Neural progenitor cell (in vitro differentiated cells): ENCODE data around the gene RRH.

Experiments
- CTCF ChIP-seq: fragments of 200-600 bp; sonication (generic); IDR thresholded peaks from 2 replicates; pipeline ENCODE4 v1.5.1; 2017; ENCODE audit warnings: antibody characterized with exemption, mild to moderate bottlenecking
- EZH2 ChIP-seq: fragments of 200-600 bp; sonication (generic); IDR thresholded peaks from 2 replicates; pipeline ENCODE4 v1.6.1; 2017; ENCODE audit warnings: antibody characterized with exemption, mild to moderate bottlenecking, moderate library complexity
- EZH2phosphoT487 ChIP-seq: fragments of 200-600 bp; sonication (generic); IDR thresholded peaks from 2 replicates; pipeline ENCODE4 v1.6.1; 2017; ENCODE audit warnings: antibody characterized with exemption

DNA sequence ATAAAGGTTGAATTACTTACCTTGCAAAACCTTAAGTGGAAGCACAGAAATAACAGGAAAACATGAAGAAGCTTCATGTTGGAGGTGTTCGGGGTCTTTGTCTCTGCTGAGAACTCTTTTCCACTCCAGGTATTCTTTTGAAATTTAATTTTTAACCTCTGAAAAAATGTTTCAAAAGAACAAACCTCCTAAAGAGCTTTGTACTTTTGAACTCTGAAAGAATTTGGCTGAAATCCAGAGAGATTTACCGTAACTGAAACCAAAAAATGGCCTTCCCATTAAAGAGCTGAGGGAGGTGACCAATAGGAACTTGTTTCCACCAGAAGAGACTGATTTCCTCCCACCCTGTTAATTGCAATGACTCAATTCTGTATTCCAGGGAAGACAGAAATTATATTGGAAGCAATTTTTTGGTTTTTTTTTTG is 25.9 kb upstream of the RRH start, which contains the start of gene CFI:
- TF ChIP-seq CTCF (no peak), EZH2 (no peak), EZH2phosphoT487 (no peak)
